CD14-positive monocyte (primary cell): Measurements from ENCODE around the gene CACNA1S. TPM values are rescaled to one million over a fixed set of nuclear protein-coding genes. Genes with fewer than 3 reads are reported as not detected.

Source experiments
- DNase-seq, 3 donors: peaks; one replicate each; pipeline ENCODE4 v3.0.0-alpha.2; 2011 to 2022
- H2AFZ ChIP-seq: 2 replicates; pipeline ENCODE4 v1.6.0; 2012; ENCODE audit warnings: mild to moderate bottlenecking, low read depth, low read length, inconsistent platforms; ENCODE audit not compliant: insufficient read depth, poor library complexity, severe bottlenecking
- H3K27ac ChIP-seq, 2 donors: 1 replicate in 1 of 2; 2 replicates in 1 of 2; pipeline ENCODE4 v1.5.1; 2012 to 2013; ENCODE audit warnings: low read length in 2 of 2, control low read depth in 1 of 2, inconsistent platforms in 1 of 2, low read depth in 1 of 2, mild to moderate bottlenecking in 1 of 2
- H3K27me3 ChIP-seq, 2 donors: one replicate each; pipeline versions ENCODE4 v1.6.0 to v1.6.1; 2011 to 2013; ENCODE audit warnings: low read length in 2 of 2; ENCODE audit not compliant: control insufficient read depth in 2 of 2, insufficient read depth in 2 of 2
- H3K36me3 ChIP-seq, 2 donors: replicated peaks in 1 of 2; 1 replicate in 1 of 2; 2 replicates in 1 of 2; pipeline versions ENCODE4 v1.5.1 to v1.6.1; 2012 to 2013; ENCODE audit warnings: low read length in 2 of 2, control low read depth in 1 of 2, inconsistent platforms in 1 of 2, mild to moderate bottlenecking in 1 of 2; ENCODE audit not compliant: insufficient read depth in 2 of 2, control insufficient read depth in 1 of 2
- H3K4me1 ChIP-seq, 2 donors: 1 replicate in 1 of 2; 2 replicates in 1 of 2; pipeline versions ENCODE4 v1.5.1 to v1.6.1; 2012 to 2013; ENCODE audit warnings: low read length in 2 of 2, control low read depth in 1 of 2, inconsistent platforms in 1 of 2, mild to moderate bottlenecking in 1 of 2, moderate library complexity in 1 of 2; ENCODE audit not compliant: insufficient read depth in 2 of 2, control insufficient read depth in 1 of 2
- H3K4me2 ChIP-seq: replicated peaks from 2 replicates; pipeline ENCODE3; 2012; ENCODE audit warnings: low read length, moderate library complexity, mild to moderate bottlenecking; ENCODE audit not compliant: poor library complexity, severe bottlenecking; ENCODE audit errors: extremely low read depth
- H3K4me3 ChIP-seq, 3 experiments: fragments of 200-600 bp in 1 of 3; sonication (generic) in 1 of 3; replicated peaks in 1 of 3; 1 replicate in 2 of 3; 2 replicates in 1 of 3; pipeline ENCODE4 v1.5.1; 2011 to 2013; ENCODE audit warnings: low read length in 3 of 3, mild to moderate bottlenecking in 3 of 3, control low read depth in 2 of 3, low read depth in 2 of 3, inconsistent platforms in 1 of 3, moderate library complexity in 1 of 3
- H3K79me2 ChIP-seq: 2 replicates; pipeline ENCODE4 v1.6.0; 2012; ENCODE audit warnings: mild to moderate bottlenecking, control low read depth, inconsistent platforms, low read length, moderate library complexity; ENCODE audit not compliant: insufficient read depth
- H3K9ac ChIP-seq: 2 replicates; pipeline ENCODE4 v1.6.0; 2017; ENCODE audit warnings: low read length, mild to moderate bottlenecking; ENCODE audit not compliant: insufficient read depth, poor library complexity, severe bottlenecking
- H3K9me3 ChIP-seq, 2 donors: replicated peaks in 1 of 2; 1 replicate in 1 of 2; 2 replicates in 1 of 2; pipeline versions ENCODE4 v1.5.1 to v1.6.1; 2012 to 2013; ENCODE audit warnings: low read length in 2 of 2, control low read depth in 1 of 2; ENCODE audit not compliant: control insufficient read depth in 1 of 2, insufficient read depth in 1 of 2
- H4K20me1 ChIP-seq: 2 replicates; pipeline ENCODE4 v1.6.0; 2012; ENCODE audit warnings: mild to moderate bottlenecking, low read length, control low read depth, moderate library complexity; ENCODE audit not compliant: insufficient read depth
- H3K27ac Mint-ChIP-seq, 7 donors: one replicate each; pipeline ENCODE4 v1.8.0; 2020; ENCODE audit warnings: mild to moderate bottlenecking in 7 of 7, mixed read lengths in 7 of 7, moderate library complexity in 6 of 7, inconsistent platforms in 2 of 7
- H3K27me3 Mint-ChIP-seq, 3 donors: one replicate each; pipeline ENCODE4 v1.8.0; 2021 to 2022; ENCODE audit warnings: low read depth in 3 of 3, mild to moderate bottlenecking in 3 of 3, mixed read lengths in 3 of 3, moderate library complexity in 3 of 3, inconsistent platforms in 1 of 3
- H3K36me3 Mint-ChIP-seq, 2 donors: one replicate each; pipeline ENCODE4 v1.8.0; 2020; ENCODE audit warnings: mixed read lengths in 2 of 2, inconsistent platforms in 1 of 2, mild to moderate bottlenecking in 1 of 2
- H3K4me1 Mint-ChIP-seq: one replicate; pipeline ENCODE4 v1.8.0; 2020; ENCODE audit warnings: mild to moderate bottlenecking, mixed read lengths
- H3K4me3 Mint-ChIP-seq, 2 donors: one replicate each; pipeline ENCODE4 v1.8.0; 2020; ENCODE audit warnings: mild to moderate bottlenecking in 2 of 2, mixed read lengths in 2 of 2, moderate library complexity in 1 of 2
- H3K9me3 Mint-ChIP-seq, 7 donors: one replicate each; pipeline ENCODE4 v1.8.0; 2020 to 2022; ENCODE audit warnings: mixed read lengths in 7 of 7, mild to moderate bottlenecking in 6 of 7, moderate library complexity in 6 of 7, inconsistent platforms in 2 of 7
- WGBS: methylation state at CpG from one replicate; pipeline ENCODE4 v1.1.5; 2013; ENCODE audit warnings: missing lambda C conversion rate; ENCODE audit not compliant: insufficient coverage; 5-methylcytosine and 5-hydroxymethylcytosine counted together
- intact Hi-C, 2 donors: fragments of 100-400 bp; cut with micrococcal nuclease; formaldehyde crosslinking; loops; one replicate each; pipeline versions ENCODE4 v1.15.0 to v1.15.1; 2023
- polyA plus RNA-seq, 3 donors: library from polyadenylated mRNA; depleted of rRNA in 1 of 3; unstranded in 2 of 3; stranded (reverse) in 1 of 3; fragments of 300-500 nt in 2 of 3; fragments of >200 nt in 1 of 3; fragmentation: Illumina TruSeq in 2 of 3; gene quantifications; 1 replicate in 2 of 3; 2 replicates in 1 of 3; pipeline ENCODE4 v1.2.3, GENCODE V29; 2012 to 2021
- TF ChIP-seq, protein P1 (sequence below): fragments of 200-600 bp; IDR thresholded peaks from one replicate; pipeline ENCODE4 v1.8.0; 2022; ENCODE audit warnings: antibody characterized with exemption, mild to moderate bottlenecking

Gene CACNA1S
- polyA plus RNA-seq, 3 donors, result not detected

GRCh38 chr1:201094832-201095231, 17.4 kb downstream of the CACNA1S start:
- H3K27ac Mint-ChIP-seq, result no peak overlapping the region
- H3K9me3 ChIP-seq, result no peaks in the 10 kb centered on the region
- no peaks in the 10 kb centered on the region for H3K79me2 ChIP-seq
- no peak overlapping the region for H3K27ac ChIP-seq
- no peaks in the 10 kb centered on the region for H3K9me3 Mint-ChIP-seq
- H3K27me3 ChIP-seq, result no peaks in the 10 kb centered on the region
- H3K4me1 Mint-ChIP-seq, result no peaks in the 10 kb centered on the region
- no peaks in the 10 kb centered on the region for H3K4me1 ChIP-seq
- no peak overlapping the region for H3K4me2 ChIP-seq
- no peaks in the 10 kb centered on the region for H3K36me3 ChIP-seq
- no peak overlapping the region for H3K4me3 ChIP-seq
- WGBS, result 100% methylated on average over 1 of the region's 4 CpGs
- DNase-seq, result no peak
- no peak overlapping the region for H2AFZ ChIP-seq
- intact Hi-C loops, result no loop called here
- no peak overlapping the region for H3K9ac ChIP-seq
- TF ChIP-seq, protein P1, sequence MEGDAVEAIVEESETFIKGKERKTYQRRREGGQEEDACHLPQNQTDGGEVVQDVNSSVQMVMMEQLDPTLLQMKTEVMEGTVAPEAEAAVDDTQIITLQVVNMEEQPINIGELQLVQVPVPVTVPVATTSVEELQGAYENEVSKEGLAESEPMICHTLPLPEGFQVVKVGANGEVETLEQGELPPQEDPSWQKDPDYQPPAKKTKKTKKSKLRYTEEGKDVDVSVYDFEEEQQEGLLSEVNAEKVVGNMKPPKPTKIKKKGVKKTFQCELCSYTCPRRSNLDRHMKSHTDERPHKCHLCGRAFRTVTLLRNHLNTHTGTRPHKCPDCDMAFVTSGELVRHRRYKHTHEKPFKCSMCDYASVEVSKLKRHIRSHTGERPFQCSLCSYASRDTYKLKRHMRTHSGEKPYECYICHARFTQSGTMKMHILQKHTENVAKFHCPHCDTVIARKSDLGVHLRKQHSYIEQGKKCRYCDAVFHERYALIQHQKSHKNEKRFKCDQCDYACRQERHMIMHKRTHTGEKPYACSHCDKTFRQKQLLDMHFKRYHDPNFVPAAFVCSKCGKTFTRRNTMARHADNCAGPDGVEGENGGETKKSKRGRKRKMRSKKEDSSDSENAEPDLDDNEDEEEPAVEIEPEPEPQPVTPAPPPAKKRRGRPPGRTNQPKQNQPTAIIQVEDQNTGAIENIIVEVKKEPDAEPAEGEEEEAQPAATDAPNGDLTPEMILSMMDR, result no peak
- H3K4me3 Mint-ChIP-seq, result no peak overlapping the region
- no peaks in the 10 kb centered on the region for H4K20me1 ChIP-seq
- no peaks in the 10 kb centered on the region for H3K36me3 Mint-ChIP-seq
- H3K27me3 Mint-ChIP-seq, result peaks cover 4 to 6% (median 5%) of the 10 kb centered on the region in 3 donors

DNA sequence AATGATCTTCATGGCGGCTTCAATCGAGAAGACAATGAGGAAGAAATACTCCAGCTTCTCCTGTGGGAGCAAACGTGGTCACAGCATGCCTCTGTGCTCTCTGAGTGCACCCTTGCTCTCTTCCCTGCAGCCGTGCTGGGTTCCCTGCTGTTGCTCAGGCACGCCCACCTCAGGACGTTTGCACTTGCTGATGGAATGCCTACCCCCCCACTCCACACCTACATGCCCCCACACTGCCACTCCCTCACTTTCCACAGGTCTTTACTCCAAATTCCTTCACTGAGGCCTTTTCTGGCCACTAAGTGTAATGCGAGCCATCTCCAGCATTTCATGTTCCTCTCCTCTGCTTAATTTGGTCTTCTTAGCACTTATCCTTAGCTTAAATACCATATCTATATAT, 18.3 kb downstream of the CACNA1S start:
- no peaks in the 10 kb centered on the region for H3K36me3 ChIP-seq
- Mint-ChIP-seq H3K4me3 (no peak overlapping the region), H3K9me3 (no peaks in the 10 kb centered on the region), H3K27ac (no peak overlapping the region), H3K36me3 (no peaks in the 10 kb centered on the region), H3K27me3 (peaks cover 4 to 7% (median 6%) of the 10 kb centered on the region in 3 donors), H3K4me1 (no peaks in the 10 kb centered on the region)
- DNase-seq, result no peak
- H4K20me1 ChIP-seq, result no peaks in the 10 kb centered on the region
- intact Hi-C loops, result no loop called here
- H3K79me2 ChIP-seq, result no peaks in the 10 kb centered on the region
- H2AFZ ChIP-seq, result no peak overlapping the region
- H3K4me1 ChIP-seq, result no peaks in the 10 kb centered on the region
- H3K9me3 ChIP-seq, result no peaks in the 10 kb centered on the region
- H3K27ac ChIP-seq, result no peak overlapping the region
- no peaks in the 10 kb centered on the region for H3K27me3 ChIP-seq
- WGBS, result 80% methylated on average over 6 of the region's 7 CpGs
- H3K9ac ChIP-seq, result no peak overlapping the region
- H3K4me2 ChIP-seq, result no peak overlapping the region
- TF ChIP-seq, protein P1, result no peak
- no peak overlapping the region for H3K4me3 ChIP-seq
